GM12872 (cell line): ENCODE measurements around the gene TPSD1.

ENCODE experiments used
- CTCF ChIP-seq: IDR thresholded peaks from 3 replicates; pipeline ENCODE4 v1.5.1; 2011; ENCODE audit warnings: low read depth, mild to moderate bottlenecking, low read length, moderate library complexity; ENCODE audit not compliant: insufficient read depth

The TPSD1 gene

GRCh38 chr16:1276580-1276878 lies 20.7 kb downstream of the TPSD1 start:
- TF ChIP-seq CTCF: no peak

DNA sequence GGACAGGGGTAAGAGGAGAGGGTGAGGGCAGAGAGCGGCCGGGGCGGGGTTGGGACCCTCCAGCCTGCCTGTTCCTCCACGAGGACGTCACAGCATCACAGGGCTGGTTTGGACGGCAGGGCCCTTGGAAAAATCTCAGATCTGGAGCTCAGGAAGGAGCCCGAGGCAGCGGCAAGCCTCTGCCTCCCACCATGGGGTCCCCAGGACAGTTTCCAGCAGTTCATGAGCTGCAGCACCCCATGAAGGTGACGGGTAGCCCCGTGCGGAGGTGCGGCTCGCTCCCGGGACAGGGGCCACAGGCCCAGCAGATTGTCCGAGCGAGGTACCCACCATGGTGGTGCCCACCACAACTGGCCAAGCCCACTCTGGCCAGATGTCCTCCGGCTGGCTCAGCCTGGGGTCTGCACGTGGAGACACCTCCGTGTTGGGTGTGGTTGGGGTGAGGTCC lies 21.3 kb downstream of the TPSD1 start:
- no peak for TF ChIP-seq CTCF

DNA sequence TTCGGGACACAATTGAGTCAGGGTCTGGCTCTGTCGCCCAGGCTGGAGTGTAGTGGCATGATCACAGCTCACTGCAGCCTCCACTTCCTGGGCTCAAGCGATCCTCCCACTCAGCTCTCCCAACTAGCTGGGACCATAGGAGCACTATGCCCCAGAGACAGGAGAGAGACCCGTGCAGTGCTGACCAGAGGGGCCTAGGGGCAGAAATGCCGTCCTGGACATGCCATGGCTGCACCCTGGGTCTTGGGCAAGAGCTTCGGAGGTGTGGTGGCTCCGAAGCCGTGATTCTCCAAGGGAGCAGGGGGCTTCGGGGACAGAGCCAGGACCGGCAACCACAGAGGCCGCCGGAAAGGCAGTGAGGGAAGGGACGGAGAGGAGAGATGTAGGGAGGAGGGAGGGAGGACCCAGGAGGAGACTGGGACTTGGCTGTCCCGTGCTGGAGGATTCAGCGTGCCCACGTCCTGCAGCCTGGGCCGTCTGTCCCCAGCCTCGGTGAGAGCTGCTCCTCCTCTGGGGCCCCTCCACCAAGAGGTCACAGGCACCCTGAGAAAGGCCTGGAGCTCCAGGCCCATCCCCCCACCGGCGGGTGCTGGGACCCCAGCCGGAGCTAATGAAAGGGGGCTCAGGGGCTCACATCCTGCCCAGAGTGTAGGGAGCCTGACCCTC lies 21.9 kb downstream of the TPSD1 start:
- TF ChIP-seq CTCF: no peak

DNA sequence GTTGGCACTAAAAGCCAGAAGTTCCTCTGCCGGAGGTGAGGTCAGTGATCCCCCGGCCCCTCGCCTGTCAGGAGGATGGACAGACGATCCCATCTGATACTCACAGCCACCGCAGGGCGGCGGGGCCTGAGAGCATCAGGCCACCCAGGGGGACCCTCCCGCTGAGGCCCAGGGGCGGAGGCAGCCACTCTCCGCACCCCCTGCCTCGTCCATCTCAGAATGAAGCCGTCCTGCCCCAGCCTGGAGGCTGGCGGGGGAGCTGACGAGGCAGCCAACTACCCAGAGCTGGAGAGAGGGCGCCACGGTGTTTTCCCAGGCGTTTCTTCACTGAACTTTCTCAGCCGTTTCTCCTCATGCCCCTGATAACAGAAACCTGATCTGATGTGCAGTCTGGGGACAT lies 22.6 kb downstream of the TPSD1 start:
- TF ChIP-seq CTCF: no peak

- no peak for TF ChIP-seq CTCF
These were observed 23.4 kb downstream of the TPSD1 start for GRCh38 chr16:1279081-1279944.

DNA sequence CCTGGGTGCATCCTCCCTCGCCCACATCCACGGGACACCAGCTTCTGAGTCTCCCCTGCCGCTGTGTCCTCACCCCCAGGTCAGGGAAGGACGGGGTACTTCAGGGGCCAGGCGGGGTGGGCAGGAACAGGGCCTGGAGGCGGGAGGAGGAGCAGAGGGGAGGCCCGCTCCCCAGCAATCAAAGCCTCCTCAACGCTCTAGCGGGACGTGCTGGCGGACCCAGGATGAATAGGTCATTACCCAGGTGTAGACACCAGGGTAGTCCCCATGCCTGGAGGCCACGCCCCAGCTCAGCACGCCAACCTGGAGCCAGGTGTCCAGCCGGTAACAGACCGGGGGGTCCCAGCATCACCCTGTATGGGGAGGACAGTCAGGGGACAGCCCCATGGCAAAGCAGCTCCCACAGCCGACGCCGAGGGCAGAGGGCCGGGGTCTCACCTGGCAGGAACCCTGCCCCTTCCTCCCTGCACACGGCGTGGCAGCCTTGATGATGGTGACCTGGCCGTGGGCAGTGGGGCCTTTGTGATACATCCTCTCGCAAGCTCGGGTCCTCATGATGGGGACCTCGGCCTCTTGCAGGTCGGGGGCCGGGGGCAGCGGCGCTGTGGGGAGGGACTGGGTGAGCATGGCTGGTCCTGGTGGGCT lies 24.2 kb downstream of the TPSD1 start:
- no peak for TF ChIP-seq CTCF

DNA sequence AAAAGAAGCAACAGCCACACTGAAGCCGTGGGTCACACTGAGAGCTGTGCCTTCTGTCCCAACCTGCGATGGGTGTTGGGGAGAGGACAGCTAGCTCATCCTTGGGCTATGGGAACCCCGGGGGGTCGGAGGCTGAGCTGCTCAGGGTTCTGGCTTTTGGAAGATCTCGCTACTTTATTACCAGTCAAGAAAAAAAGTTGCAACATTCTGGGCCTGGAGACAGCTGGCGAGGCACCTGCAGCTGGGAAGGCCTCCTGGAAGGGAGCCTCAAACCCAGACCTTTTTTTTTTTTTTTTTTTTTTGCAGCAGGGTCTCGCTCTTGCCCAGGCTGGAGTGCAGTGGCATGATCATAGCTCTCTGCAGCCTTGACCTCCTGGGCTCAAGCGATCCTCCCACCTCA lies 24.9 kb downstream of the TPSD1 start:
- TF ChIP-seq CTCF: no peak
